Fibroblast of villous mesenchyme (primary cell): Measurements from ENCODE around the gene USP32. TPM values are rescaled to one million over a fixed set of nuclear protein-coding genes. Genes with fewer than 3 reads are reported as not detected.

ENCODE experiments used
- DNase-seq: peaks from one replicate; pipeline ENCODE4 v3.0.0-alpha.2; 2010; ENCODE audit warnings: low read depth
- H3K4me3 ChIP-seq: 2 replicates; pipeline ENCODE4 v1.5.1; 2011; ENCODE audit warnings: low read depth, mild to moderate bottlenecking, low read length
- total RNA-seq: library from RNA; depleted of rRNA; stranded (reverse); fragments of >200 nt; gene quantifications from 2 replicates; pipeline ENCODE4 v1.2.3, GENCODE V29; 2012
- TF ChIP-seq, protein P1 (sequence below): IDR thresholded peaks from 2 replicates; pipeline ENCODE4 v1.5.1; 2012; ENCODE audit warnings: low read depth, mild to moderate bottlenecking, low read length; ENCODE audit not compliant: insufficient read depth

The USP32 gene
- total RNA-seq, 1 donor = 95.4 TPM

DNA sequence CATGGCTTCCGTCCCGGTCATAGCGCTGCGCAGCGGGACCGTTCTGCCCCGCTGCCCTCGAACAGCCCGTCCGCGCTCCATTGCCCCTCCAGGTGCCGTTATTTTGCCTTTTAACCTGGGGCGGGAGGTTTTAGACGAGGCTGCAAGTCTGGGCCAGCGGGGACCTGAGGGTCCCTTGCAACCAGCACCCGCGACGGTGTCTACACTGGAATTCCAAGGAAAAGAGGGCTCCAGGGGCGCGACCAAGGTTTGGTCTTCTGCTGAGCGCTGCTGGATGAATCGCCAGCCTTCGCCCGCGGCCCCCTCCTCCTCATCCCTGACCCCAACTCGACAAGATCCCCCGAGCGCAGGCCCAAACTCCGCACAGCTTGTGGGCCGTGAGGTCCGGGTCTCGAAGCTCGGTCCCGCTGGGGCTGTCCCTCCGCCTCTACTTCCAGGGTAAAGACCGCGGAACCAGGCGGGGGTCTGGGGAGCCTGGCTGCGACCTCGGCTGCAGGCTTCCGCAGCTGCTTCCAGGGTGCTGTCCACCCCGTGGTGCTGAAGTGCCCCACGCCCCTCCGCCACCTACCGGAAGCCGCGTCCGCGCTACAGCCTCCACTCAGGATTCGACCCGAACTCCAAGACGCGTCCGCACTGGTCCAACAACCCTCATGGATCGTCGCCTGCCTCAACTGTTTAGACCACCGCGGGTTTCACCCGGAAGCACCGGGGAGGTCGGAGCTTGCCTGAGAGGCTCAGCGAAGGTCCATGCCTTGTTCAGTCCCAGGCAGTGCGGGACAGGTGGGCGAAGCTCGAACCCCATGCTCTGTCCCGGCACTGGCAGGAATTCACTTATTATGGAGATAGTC is 252.3 kb downstream of the USP32 start:
- no peak overlapping the region for H3K4me3 ChIP-seq
- TF ChIP-seq, protein P1, sequence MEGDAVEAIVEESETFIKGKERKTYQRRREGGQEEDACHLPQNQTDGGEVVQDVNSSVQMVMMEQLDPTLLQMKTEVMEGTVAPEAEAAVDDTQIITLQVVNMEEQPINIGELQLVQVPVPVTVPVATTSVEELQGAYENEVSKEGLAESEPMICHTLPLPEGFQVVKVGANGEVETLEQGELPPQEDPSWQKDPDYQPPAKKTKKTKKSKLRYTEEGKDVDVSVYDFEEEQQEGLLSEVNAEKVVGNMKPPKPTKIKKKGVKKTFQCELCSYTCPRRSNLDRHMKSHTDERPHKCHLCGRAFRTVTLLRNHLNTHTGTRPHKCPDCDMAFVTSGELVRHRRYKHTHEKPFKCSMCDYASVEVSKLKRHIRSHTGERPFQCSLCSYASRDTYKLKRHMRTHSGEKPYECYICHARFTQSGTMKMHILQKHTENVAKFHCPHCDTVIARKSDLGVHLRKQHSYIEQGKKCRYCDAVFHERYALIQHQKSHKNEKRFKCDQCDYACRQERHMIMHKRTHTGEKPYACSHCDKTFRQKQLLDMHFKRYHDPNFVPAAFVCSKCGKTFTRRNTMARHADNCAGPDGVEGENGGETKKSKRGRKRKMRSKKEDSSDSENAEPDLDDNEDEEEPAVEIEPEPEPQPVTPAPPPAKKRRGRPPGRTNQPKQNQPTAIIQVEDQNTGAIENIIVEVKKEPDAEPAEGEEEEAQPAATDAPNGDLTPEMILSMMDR = peak; percentile 64
- DNase-seq = peak; percentile 73

DNA sequence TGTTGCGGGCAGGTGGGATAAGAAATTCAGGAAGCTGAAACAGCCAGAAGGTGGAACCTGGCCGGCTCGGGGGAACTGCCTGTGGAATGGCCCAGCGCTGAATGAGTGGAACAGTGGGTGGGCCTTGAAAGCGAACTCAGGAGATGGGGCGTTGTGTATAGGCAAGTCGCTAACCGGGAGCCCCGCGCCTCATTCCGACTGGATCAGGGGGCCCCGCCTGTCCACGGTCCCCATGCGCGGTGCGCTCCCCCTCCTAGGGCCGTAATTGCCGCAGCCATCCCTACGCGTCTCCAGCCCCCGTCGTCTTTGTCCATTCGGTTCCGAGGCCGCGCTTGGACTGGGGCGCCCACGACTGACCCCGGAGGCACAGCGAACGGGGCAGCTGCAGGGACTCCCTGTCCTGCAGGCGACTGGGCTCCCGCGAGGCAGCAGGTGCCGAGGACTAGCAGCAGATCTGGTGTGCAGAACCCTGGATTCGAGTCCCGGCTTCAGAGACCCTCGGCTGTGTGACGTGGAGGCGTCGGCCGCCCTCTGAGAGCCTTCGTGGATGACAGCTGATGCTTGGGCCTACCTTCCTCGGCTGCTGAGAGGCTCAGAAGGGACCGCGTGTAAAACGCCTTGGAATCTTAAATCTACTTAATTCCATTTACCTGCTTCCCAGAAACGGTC is 253.0 kb downstream of the USP32 start:
- no peak for DNase-seq
- no peak overlapping the region for H3K4me3 ChIP-seq
- TF ChIP-seq, protein P1 = no peak

DNA sequence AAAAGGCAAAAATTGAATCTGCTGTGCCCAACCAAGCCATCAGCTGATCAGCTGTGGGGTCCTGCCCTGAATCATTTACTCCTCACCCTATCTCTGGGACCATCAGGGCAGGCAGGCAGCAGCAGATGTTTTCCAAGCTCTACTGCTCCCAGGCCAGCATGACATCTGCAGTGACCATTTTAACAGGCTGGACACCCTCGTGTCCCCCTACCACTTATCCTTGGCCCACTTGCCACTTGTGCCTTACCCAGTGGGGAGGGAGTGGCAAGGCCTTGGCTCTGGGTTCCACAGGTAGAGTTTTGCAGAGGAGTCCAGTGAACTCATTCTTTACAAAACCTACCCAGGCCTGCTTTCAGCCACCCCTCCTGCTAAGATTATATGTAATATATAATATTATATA is 254.2 kb downstream of the USP32 start:
- TF ChIP-seq, protein P1 = no peak
- DNase-seq = no peak
- no peak overlapping the region for H3K4me3 ChIP-seq

DNA sequence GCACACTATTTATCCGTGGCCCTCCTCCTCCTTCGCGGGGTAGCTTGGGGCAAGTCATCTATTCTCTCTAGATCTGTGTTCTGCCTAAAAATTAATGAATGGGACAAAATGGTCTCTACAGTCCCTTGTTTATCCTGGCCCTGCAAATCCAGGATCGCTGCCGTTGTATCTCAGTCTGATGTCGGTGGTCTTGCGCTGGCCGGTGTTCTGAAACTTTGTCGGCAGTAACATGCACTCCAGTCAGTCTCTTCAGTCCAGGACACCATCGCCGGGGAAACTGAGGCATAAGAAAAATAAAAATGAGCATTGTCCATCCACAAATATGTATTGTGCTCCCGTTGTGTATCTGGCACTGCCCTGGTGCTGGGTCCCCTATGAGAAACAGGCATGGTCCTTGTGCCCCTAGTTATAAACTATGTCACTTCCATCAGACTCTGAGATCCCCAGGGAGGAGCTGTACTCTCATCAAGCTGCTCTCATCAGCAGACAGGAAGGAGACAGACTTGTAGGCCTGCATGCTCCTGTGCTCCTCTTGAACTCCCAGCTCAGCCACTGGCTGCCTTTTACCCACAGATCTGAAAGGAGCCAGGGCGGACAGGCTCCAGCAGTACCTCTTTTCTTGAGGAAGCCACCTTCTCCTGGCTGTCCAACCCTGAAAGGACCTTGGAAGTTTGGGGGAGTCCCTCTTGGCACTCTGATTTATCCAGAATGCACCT is 255.8 kb downstream of the USP32 start:
- H3K4me3 ChIP-seq = peak overlapping the region; percentile 87
- TF ChIP-seq, protein P1 = no peak
- DNase-seq = no peak

DNA sequence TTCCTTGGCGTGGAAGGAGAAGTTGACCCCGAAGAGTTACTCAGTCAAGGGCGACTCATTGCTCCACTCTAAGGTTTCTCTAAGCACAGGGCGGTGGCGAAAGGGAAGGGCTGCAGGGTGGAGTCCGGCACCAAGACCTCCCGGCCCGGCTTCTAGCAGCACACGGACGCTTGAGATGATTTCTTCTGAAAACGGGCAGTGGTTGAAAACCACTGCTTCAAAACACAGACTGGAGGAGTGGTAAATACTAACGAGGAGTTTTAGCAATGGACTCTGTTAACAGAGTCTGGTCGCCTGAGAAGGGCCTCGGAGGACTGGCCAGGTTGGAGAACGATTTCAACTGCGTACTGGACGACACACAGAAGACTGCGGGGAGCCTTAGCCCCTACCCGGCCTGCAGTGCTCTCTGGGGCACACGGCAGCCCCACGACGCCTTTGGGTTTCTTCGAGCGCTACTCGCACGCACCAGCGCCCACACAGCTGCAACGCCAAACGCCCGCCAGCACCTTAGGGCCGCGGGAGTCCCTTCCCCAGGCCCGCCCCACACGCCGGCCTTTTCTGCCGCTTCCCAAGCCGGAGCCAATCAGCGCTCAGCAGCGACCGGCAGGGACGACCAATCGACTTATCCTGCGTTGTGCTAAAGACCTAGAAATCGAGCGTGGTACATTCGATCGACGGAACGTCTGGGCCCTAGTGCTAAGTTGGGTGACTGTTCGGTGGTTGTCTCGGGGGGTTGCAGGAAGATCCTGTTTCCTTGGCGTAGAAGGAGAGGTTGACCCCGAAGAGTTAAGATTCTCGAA is 256.6 kb downstream of the USP32 start:
- DNase-seq = peak; percentile 93
- H3K4me3 ChIP-seq = peak overlapping the region; percentile 87
- TF ChIP-seq, protein P1 = no peak
